LoVo (cell line): Measurements from ENCODE around the gene FCHO2.

ENCODE experiments used
- DNase-seq: peaks from one replicate; pipeline ENCODE4 v3.0.0-alpha.2; 2016; ENCODE audit warnings: low spot score

Gene FCHO2

GRCh38 chr5:73135429-73136054, 179.7 kb downstream of the FCHO2 start:
- peak; percentile 46 for DNase-seq

GRCh38 chr5:73136055-73136562, 180.3 kb downstream of the FCHO2 start:
- no peak for DNase-seq

- DNase-seq: no peak
Observed at GRCh38 chr5:73137563-73138530, 182.0 kb downstream of the FCHO2 start.

GRCh38 chr5:73139485-73139884, 183.6 kb downstream of the FCHO2 start:
- DNase-seq: no peak
